Measurements from ENCODE around the gene GABPA.

Gene GABPA

DNA sequence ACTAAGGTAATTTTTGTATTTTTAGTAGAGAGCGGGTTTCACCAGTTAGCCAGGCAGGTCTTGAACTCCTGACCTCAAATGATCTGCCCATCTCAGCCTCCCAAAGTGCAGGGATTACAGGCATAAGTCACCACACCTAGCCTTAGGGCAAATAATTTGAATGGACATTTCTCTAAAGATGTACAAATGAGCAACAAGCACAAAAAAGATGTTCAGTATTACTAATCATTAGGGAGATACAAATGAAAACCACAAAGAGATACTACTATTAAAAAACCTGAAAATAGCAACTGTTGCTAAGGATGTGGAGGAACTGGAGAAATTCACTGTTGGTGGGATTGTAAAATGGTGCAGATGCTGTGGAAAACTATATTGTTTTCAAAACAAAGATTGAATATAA lies 79.1 kb downstream of the GABPA start:
- DNase-seq = no peak

DNA sequence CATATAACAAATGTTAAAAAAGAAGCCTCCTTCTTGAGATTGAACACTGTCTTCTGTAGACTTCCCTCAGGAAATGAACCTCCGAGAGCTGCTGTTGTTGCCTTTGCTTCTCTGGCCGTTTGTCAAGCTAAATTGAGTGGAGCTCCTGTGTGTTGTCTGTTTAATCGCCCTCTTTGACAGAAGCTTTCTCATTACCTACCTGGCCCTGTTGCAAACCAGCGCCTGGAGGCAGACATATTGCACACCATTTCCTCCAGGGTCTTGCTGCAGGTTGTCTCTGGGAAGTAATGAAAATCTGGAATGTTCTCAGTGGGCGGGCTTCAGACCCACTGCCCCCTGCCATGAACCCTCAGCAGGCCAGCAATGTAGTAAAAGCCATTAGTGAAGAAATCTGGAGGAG lies 83.3 kb downstream of the GABPA start:
- DNase-seq = no peak

DNA sequence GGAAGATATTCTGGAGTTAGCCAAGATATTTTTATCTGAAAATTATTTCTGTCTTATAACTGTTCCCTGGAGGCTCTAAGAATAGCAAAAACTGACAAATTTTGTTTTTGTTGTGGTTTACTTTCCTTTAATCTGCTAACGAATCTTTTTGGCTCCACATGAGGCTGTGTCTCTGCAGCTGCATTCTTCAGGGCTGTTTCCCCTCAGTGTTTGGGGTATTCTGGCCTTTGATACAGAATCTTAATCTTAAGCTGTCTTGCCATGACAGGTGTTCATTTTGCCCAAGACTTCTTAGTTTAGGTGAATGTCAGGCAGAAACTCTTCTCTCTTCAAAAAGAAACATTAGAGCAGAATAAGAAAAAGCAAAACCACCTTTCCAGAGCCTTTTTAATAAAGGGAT lies 83.8 kb downstream of the GABPA start:
- DNase-seq = no peak

Measured in NCI-H1105 (cell line).